Measurements from ENCODE around the gene NDUFS3.
"Not testable (repeated sequence)": the region's sequence is repeated elsewhere in the genome, so short reads cannot be mapped to it uniquely, and the experiment has no call there.

NDUFS3 gene

GRCh38 chr11:47562393-47562792 lies 16.5 kb upstream of the NDUFS3 start:
- not testable (repeated sequence) for DNase-seq

GRCh38 chr11:47564366-47564765 lies 14.5 kb upstream of the NDUFS3 start:
- not testable (repeated sequence) for DNase-seq

GRCh38 chr11:47564933-47565339 lies 13.9 kb upstream of the NDUFS3 start:
- no peak for DNase-seq

- peak; percentile 63 for DNase-seq
Observed at GRCh38 chr11:47565340-47566148, 13.3 kb upstream of the NDUFS3 start, which contains the start of gene PTPMT1. TSS of gene PTPMT1 (plus strand) at chr11:47565599. CDS start at chr11:47565623, 24 bp downstream.

GRCh38 chr11:47566149-47566698 lies 12.7 kb upstream of the NDUFS3 start:
- no peak for DNase-seq

- DNase-seq = no peak
Observed at GRCh38 chr11:47569646-47570045, 9.2 kb upstream of the NDUFS3 start.

GRCh38 chr11:47570651-47571356 lies 8.1 kb upstream of the NDUFS3 start:
- no peak for DNase-seq

GRCh38 chr11:47571357-47571729 lies 7.5 kb upstream of the NDUFS3 start:
- DNase-seq = no peak

GRCh38 chr11:47571895-47572294 lies 7.0 kb upstream of the NDUFS3 start:
- no peak for DNase-seq

GRCh38 chr11:47572715-47573255 lies 6.1 kb upstream of the NDUFS3 start:
- no peak for DNase-seq

- no peak for DNase-seq
Observed at GRCh38 chr11:47573321-47573720, 5.6 kb upstream of the NDUFS3 start.

- DNase-seq = no peak
Observed at GRCh38 chr11:47577460-47578041, 1.3 kb upstream of the NDUFS3 start.

GRCh38 chr11:47583844-47584243 lies 5.0 kb downstream of the NDUFS3 start:
- DNase-seq = no peak

GRCh38 chr11:47586098-47586855 lies 7.4 kb downstream of the NDUFS3 start, which contains the start of gene FAM180B:
TSS of gene FAM180B (plus strand) at chr11:47586678. CDS start at chr11:47586769, 91 bp downstream.
- DNase-seq = no peak

GRCh38 chr11:47587039-47587716 lies 8.3 kb downstream of the NDUFS3 start:
- DNase-seq = no peak

GRCh38 chr11:47587723-47588326 lies 9.0 kb downstream of the NDUFS3 start:
- DNase-seq = no peak

- no peak for DNase-seq
Observed at GRCh38 chr11:47589118-47589517, 10.2 kb downstream of the NDUFS3 start.

GRCh38 chr11:47589584-47589976 lies 10.7 kb downstream of the NDUFS3 start:
- no peak for DNase-seq

GRCh38 chr11:47589977-47590861 lies 11.3 kb downstream of the NDUFS3 start:
- DNase-seq = no peak

- DNase-seq = no peak
Observed at GRCh38 chr11:47591764-47592163, 12.9 kb downstream of the NDUFS3 start.
